H9 (cell line): ENCODE results near the gene ZNF622. TPM values are rescaled to one million over a fixed set of nuclear protein-coding genes. Genes with fewer than 3 reads are reported as not detected.

ENCODE experiments used
- DNase-seq: peaks from one replicate; pipeline ENCODE4 v3.0.0-alpha.2; 2017
- H2AFZ ChIP-seq: one replicate; pipeline ENCODE4 v1.6.1; 2013; ENCODE audit warnings: mild to moderate bottlenecking, low read length, control low read depth, moderate library complexity
- H2AK5ac ChIP-seq: 2 replicates; pipeline ENCODE4 v1.6.1; 2013; ENCODE audit warnings: low read length, control low read depth, mixed read lengths; ENCODE audit not compliant: insufficient read length
- H2BK120ac ChIP-seq: one replicate; pipeline ENCODE4 v1.6.1; 2013; ENCODE audit warnings: low read depth, mild to moderate bottlenecking, low read length, control low read depth, inconsistent platforms; ENCODE audit not compliant: poor library complexity, severe bottlenecking
- H2BK12ac ChIP-seq: 2 replicates; pipeline ENCODE4 v1.6.1; 2013; ENCODE audit warnings: low read length, control low read depth, mixed read lengths, low read depth; ENCODE audit not compliant: insufficient read length
- H2BK15ac ChIP-seq: 2 replicates; pipeline ENCODE4 v1.6.1; 2013; ENCODE audit warnings: low read depth, low read length, control low read depth
- H2BK20ac ChIP-seq: one replicate; pipeline ENCODE4 v1.6.1; 2013; ENCODE audit warnings: low read depth, mild to moderate bottlenecking, low read length, control low read depth, inconsistent platforms; ENCODE audit not compliant: poor library complexity, severe bottlenecking
- H2BK5ac ChIP-seq: 2 replicates; pipeline ENCODE4 v1.6.1; 2013; ENCODE audit warnings: low read length, control low read depth, mixed read lengths; ENCODE audit not compliant: insufficient read length
- H3K14ac ChIP-seq: 2 replicates; pipeline ENCODE4 v1.6.1; 2013; ENCODE audit warnings: low read length, control low read depth; ENCODE audit not compliant: insufficient read depth
- H3K18ac ChIP-seq: 2 replicates; pipeline ENCODE4 v1.6.1; 2013; ENCODE audit warnings: low read depth, mild to moderate bottlenecking, mixed read lengths, low read length, control low read depth; ENCODE audit not compliant: insufficient read length
- H3K23ac ChIP-seq: 2 replicates; pipeline ENCODE4 v1.6.1; 2013; ENCODE audit warnings: low read length, control low read depth, mixed read lengths, low read depth; ENCODE audit not compliant: insufficient read length
- H3K23me2 ChIP-seq: 2 replicates; pipeline ENCODE4 v1.6.1; 2013; ENCODE audit warnings: low read depth, mild to moderate bottlenecking, mixed read lengths, low read length, control low read depth; ENCODE audit not compliant: insufficient read length, poor library complexity, severe bottlenecking
- H3K27ac ChIP-seq: 2 replicates; pipeline ENCODE4 v1.5.1; 2013; ENCODE audit warnings: low read length, control low read depth, mixed read lengths, low read depth; ENCODE audit not compliant: insufficient read length
- H3K27me3 ChIP-seq: 2 replicates; pipeline ENCODE4 v1.6.1; 2013; ENCODE audit warnings: low read length, control low read depth, inconsistent platforms; ENCODE audit not compliant: insufficient read depth
- H3K4ac ChIP-seq: 2 replicates; pipeline ENCODE4 v1.6.1; 2013; ENCODE audit warnings: low read depth, mild to moderate bottlenecking, control low read depth, inconsistent platforms, low read length, moderate library complexity
- H3K4me1 ChIP-seq: 2 replicates; pipeline ENCODE4 v1.6.1; 2013; ENCODE audit warnings: low read length, control low read depth, inconsistent platforms; ENCODE audit not compliant: insufficient read depth
- H3K4me2 ChIP-seq: 2 replicates; pipeline ENCODE4 v1.6.1; 2013; ENCODE audit warnings: low read length, control low read depth, mixed read lengths; ENCODE audit not compliant: insufficient read length, insufficient read depth
- H3K56ac ChIP-seq: 2 replicates; pipeline ENCODE4 v1.6.1; 2013; ENCODE audit warnings: low read depth, mild to moderate bottlenecking, mixed read lengths, low read length, control low read depth; ENCODE audit not compliant: insufficient read length
- H3K79me1 ChIP-seq: 2 replicates; pipeline ENCODE4 v1.6.1; 2013; ENCODE audit warnings: low read depth, mild to moderate bottlenecking, moderate library complexity, low read length, control low read depth, inconsistent platforms; ENCODE audit not compliant: insufficient read depth, poor library complexity, severe bottlenecking
- H3K79me2 ChIP-seq: 2 replicates; pipeline ENCODE4 v1.6.1; 2013; ENCODE audit warnings: low read length, control low read depth, inconsistent platforms; ENCODE audit not compliant: insufficient read depth
- H3K9ac ChIP-seq: 2 replicates; pipeline ENCODE4 v1.6.1; 2013; ENCODE audit warnings: low read length, control low read depth, mixed read lengths; ENCODE audit not compliant: insufficient read length; ENCODE audit errors: extremely low read depth
- H3K9me3 ChIP-seq: one replicate; pipeline ENCODE4 v1.6.1; 2013; ENCODE audit warnings: low read depth, low read length, inconsistent platforms; ENCODE audit not compliant: control insufficient read depth
- H3T11ph ChIP-seq: one replicate; pipeline ENCODE4 v1.6.1; 2013; ENCODE audit warnings: mild to moderate bottlenecking, low read length, control low read depth, inconsistent platforms
- H4K20me1 ChIP-seq: one replicate; pipeline ENCODE4 v1.6.1; 2013; ENCODE audit not compliant: control insufficient read depth, insufficient read length, insufficient read depth
- H4K5ac ChIP-seq: 2 replicates; pipeline ENCODE4 v1.6.1; 2013; ENCODE audit warnings: low read depth, mild to moderate bottlenecking, mixed read lengths, low read length, control low read depth; ENCODE audit not compliant: insufficient read length
- H4K8ac ChIP-seq: replicated peaks from 2 replicates; pipeline ENCODE4 v1.6.1; 2013; ENCODE audit warnings: low read length, control low read depth, mixed read lengths, low read depth; ENCODE audit not compliant: insufficient read length
- H4K91ac ChIP-seq: 2 replicates; pipeline ENCODE4 v1.6.1; 2013; ENCODE audit warnings: low read depth, mild to moderate bottlenecking, moderate library complexity, mixed read lengths, low read length, control low read depth; ENCODE audit not compliant: insufficient read length
- H3K27ac Mint-ChIP-seq, 3 experiments: 2 replicates in 2 of 3; 3 replicates in 1 of 3; pipeline ENCODE4 v1.8.0; 2020 to 2021; ENCODE audit warnings: mixed read lengths in 3 of 3, mild to moderate bottlenecking in 1 of 3, moderate library complexity in 1 of 3
- H3K27me3 Mint-ChIP-seq: 2 replicates; pipeline ENCODE4 v1.8.0; 2021; ENCODE audit warnings: low read depth, mild to moderate bottlenecking, moderate library complexity, mixed read lengths
- H3K36me3 Mint-ChIP-seq, 3 experiments: 2 replicates in 2 of 3; 3 replicates in 1 of 3; pipeline ENCODE4 v1.8.0; 2020 to 2021; ENCODE audit warnings: low read depth in 3 of 3, mixed read lengths in 3 of 3; ENCODE audit not compliant: insufficient read depth in 1 of 3
- H3K4me1 Mint-ChIP-seq, 2 experiments: 2 replicates each; pipeline ENCODE4 v1.8.0; 2020; ENCODE audit warnings: mixed read lengths in 2 of 2
- H3K4me3 Mint-ChIP-seq, 2 experiments: 2 replicates in 1 of 2; 3 replicates in 1 of 2; pipeline ENCODE4 v1.8.0; 2020 to 2021; ENCODE audit warnings: mild to moderate bottlenecking in 2 of 2, mixed read lengths in 2 of 2, moderate library complexity in 1 of 2
- H3K9me3 Mint-ChIP-seq, 2 experiments: 2 replicates in 1 of 2; 3 replicates in 1 of 2; pipeline ENCODE4 v1.8.0; 2020; ENCODE audit warnings: mild to moderate bottlenecking in 2 of 2, mixed read lengths in 2 of 2, moderate library complexity in 1 of 2
- CTCF ChIP-seq: fragments of 200-600 bp; sonication (generic); conservative IDR thresholded peaks from 3 replicates; pipeline ENCODE4 v1.8.0; 2021; ENCODE audit warnings: antibody characterized with exemption, mild to moderate bottlenecking
- WGBS: extraction: QIAGEN DNeasy Blood & Tissue Kit; methylation state at CpG from one replicate; pipeline ENCODE4 v1.1.7; 2013; ENCODE audit warnings: missing lambda C conversion rate, low lambda C conversion rate, mixed read lengths; ENCODE audit not compliant: insufficient read length; ENCODE audit errors: extremely low coverage; 5-methylcytosine and 5-hydroxymethylcytosine counted together
- total RNA-seq: library from RNA; stranded (reverse); gene quantifications from 2 replicates; pipeline ENCODE4 v1.2.1, GENCODE V29; 2021

Gene ZNF622
- total RNA-seq, 1 experiment from 2014 or later, result 42.2 TPM

GRCh38 chr5:16487456-16487855 is 21.9 kb upstream of the ZNF622 start:
- no peaks in the 10 kb centered on the region for H3K4me1 Mint-ChIP-seq
- Histone ChIP-seq H3T11ph (no peak overlapping the region), H2BK5ac (no peak overlapping the region), H2BK12ac (no peak overlapping the region), H3K23me2 (no peaks in the 10 kb centered on the region), H3K9me3 (no peaks in the 10 kb centered on the region), H4K91ac (no peak overlapping the region), H3K79me2 (no peaks in the 10 kb centered on the region), H3K27me3 (no peaks in the 10 kb centered on the region), H3K27ac (no peak overlapping the region), H2BK120ac (no peak overlapping the region), H3K4me2 (no peak overlapping the region), H2AK5ac (no peak overlapping the region), H3K79me1 (no peaks in the 10 kb centered on the region), H3K18ac (no peak overlapping the region), H3K9ac (no peak overlapping the region), H2AFZ (no peak overlapping the region), H3K56ac (no peak overlapping the region), H3K23ac (no peak overlapping the region), H4K20me1 (no peaks in the 10 kb centered on the region), H3K4ac (no peak overlapping the region), H4K5ac (no peak overlapping the region), H3K4me1 (no peaks in the 10 kb centered on the region), H2BK20ac (no peak overlapping the region), H4K8ac (no peak overlapping the region), H3K14ac (no peak overlapping the region), H2BK15ac (no peak overlapping the region)
- no peaks in the 10 kb centered on the region for H3K9me3 Mint-ChIP-seq
- no peaks in the 10 kb centered on the region for H3K36me3 Mint-ChIP-seq
- H3K4me3 Mint-ChIP-seq, result no peak overlapping the region
- WGBS, result no CpG with 5 or more reads among the region's 2 CpGs
- no peak overlapping the region for H3K27ac Mint-ChIP-seq
- peaks cover 2% of the 10 kb centered on the region; the same call in 1 of the 2 replicates for H3K27me3 Mint-ChIP-seq
- DNase-seq, result no peak
- no peak for TF ChIP-seq CTCF
